HEK293T (cell line): ENCODE results near the gene SPOCK3.

Source experiments
- ARNT ChIP-seq: fragments of 450-650 bp; IDR thresholded peaks from 2 replicates; pipeline ENCODE4 v1.6.1; 2017; ENCODE audit warnings: mild to moderate bottlenecking
- BHLHE40 ChIP-seq: fragments of 450-650 bp; IDR thresholded peaks from 2 replicates; pipeline ENCODE4 v1.6.1; 2016; ENCODE audit warnings: mild to moderate bottlenecking, moderate library complexity, borderline replicate concordance
- ELF4 ChIP-seq: fragments of 450-650 bp; IDR thresholded peaks from 2 replicates; pipeline ENCODE4 v1.6.1; 2017; ENCODE audit warnings: antibody characterized with exemption
- FOXA1 ChIP-seq: fragments of 450-650 bp; IDR thresholded peaks from 2 replicates; pipeline ENCODE4 v1.6.1; 2016; ENCODE audit warnings: mild to moderate bottlenecking
- FOXK2 ChIP-seq: fragments of 450-650 bp; IDR thresholded peaks from 2 replicates; pipeline ENCODE4 v1.6.1; 2016; ENCODE audit warnings: mild to moderate bottlenecking
- FOXM1 ChIP-seq: fragments of 450-650 bp; IDR thresholded peaks from 2 replicates; pipeline ENCODE4 v1.6.1; 2017; ENCODE audit warnings: mild to moderate bottlenecking, borderline replicate concordance
- L3MBTL2 ChIP-seq: fragments of 450-650 bp; conservative IDR thresholded peaks from 2 replicates; pipeline ENCODE4 v1.6.1; 2016; ENCODE audit warnings: mild to moderate bottlenecking
- NFRKB ChIP-seq: fragments of 450-650 bp; IDR thresholded peaks from 2 replicates; pipeline ENCODE4 v1.6.1; 2016; ENCODE audit warnings: mild to moderate bottlenecking, moderate library complexity
- SP1 ChIP-seq: fragments of 450-650 bp; IDR thresholded peaks from 2 replicates; pipeline ENCODE4 v1.6.1; 2017
- SUZ12 ChIP-seq: fragments of 450-650 bp; IDR thresholded peaks from 2 replicates; pipeline ENCODE4 v1.6.1; 2016; ENCODE audit warnings: mild to moderate bottlenecking
- TARDBP ChIP-seq: fragments of 450-650 bp; IDR thresholded peaks from 2 replicates; pipeline ENCODE4 v1.6.1; 2016
- ZNF384 ChIP-seq: fragments of 450-650 bp; IDR thresholded peaks from 2 replicates; pipeline ENCODE4 v1.6.1; 2016
- TF ChIP-seq, protein P1 (sequence below): fragments of 450-650 bp; IDR thresholded peaks from 2 replicates; pipeline ENCODE4 v1.6.1; 2016

DNA sequence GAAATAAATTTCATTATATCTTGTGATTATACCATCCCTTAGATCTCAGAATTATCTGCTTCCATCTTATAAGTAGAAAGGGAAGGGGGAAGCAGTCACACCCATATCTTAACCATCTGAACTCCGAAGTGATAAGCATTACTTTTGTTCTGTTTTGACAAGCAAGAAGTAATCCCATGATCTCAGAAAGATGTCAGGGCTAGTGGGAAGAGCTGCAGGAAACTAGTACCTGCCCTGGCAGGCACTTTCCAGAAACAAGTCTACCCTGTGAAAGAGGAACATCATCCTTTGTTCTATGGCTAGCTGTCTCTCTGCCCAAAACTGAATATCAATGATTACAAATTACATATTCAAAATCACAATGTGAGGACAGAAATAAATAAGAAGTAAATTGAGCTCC lies 244.4 kb downstream of the SPOCK3 start:
- no peak for TF ChIP-seq FOXA1
- no peak for TF ChIP-seq BHLHE40
- no peak for TF ChIP-seq SP1
- TF ChIP-seq TARDBP, result no peak
- no peak for TF ChIP-seq FOXM1
- no peak for TF ChIP-seq ZNF384
- TF ChIP-seq NFRKB, result no peak
- no peak for TF ChIP-seq SUZ12
- TF ChIP-seq FOXK2, result no peak
- no peak for TF ChIP-seq ARNT
- TF ChIP-seq, protein P1, sequence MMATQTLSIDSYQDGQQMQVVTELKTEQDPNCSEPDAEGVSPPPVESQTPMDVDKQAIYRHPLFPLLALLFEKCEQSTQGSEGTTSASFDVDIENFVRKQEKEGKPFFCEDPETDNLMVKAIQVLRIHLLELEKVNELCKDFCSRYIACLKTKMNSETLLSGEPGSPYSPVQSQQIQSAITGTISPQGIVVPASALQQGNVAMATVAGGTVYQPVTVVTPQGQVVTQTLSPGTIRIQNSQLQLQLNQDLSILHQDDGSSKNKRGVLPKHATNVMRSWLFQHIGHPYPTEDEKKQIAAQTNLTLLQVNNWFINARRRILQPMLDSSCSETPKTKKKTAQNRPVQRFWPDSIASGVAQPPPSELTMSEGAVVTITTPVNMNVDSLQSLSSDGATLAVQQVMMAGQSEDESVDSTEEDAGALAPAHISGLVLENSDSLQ, result no peak
- no peak for TF ChIP-seq ELF4
- TF ChIP-seq L3MBTL2, result no peak
